Tibial nerve (tissue), 4 donors: ENCODE results near the gene IFFO2. TPM values are rescaled to one million over a fixed set of nuclear protein-coding genes. Genes with fewer than 3 reads are reported as not detected.

ENCODE experiments used
- DNase-seq, 2 donors: peaks; one replicate each; pipeline ENCODE4 v3.0.0-alpha.2; 2019; ENCODE audit warnings: low spot score in 2 of 2
- H3K27ac ChIP-seq, 4 donors: fragments of 200-600 bp; sonication (generic) in 3 of 4; one replicate each; pipeline ENCODE4 v1.5.1; 2017 to 2019; ENCODE audit warnings: mild to moderate bottlenecking in 1 of 4
- H3K27me3 ChIP-seq, 2 donors: fragments of 200-600 bp; sonication (generic) in 1 of 2; one replicate each; pipeline versions ENCODE4 v1.5.1 to v1.6.0; 2017 to 2019
- H3K36me3 ChIP-seq, 3 donors: fragments of 200-600 bp; sonication (generic); one replicate each; pipeline ENCODE4 v1.5.1; 2018 to 2019
- H3K4me1 ChIP-seq, 4 donors: fragments of 200-600 bp; sonication (generic) in 3 of 4; one replicate each; pipeline ENCODE4 v1.5.1; 2017 to 2019
- H3K4me3 ChIP-seq, 4 donors: fragments of 200-600 bp; sonication (generic) in 3 of 4; one replicate each; pipeline ENCODE4 v1.5.1; 2017 to 2019; ENCODE audit warnings: mild to moderate bottlenecking in 1 of 4, moderate library complexity in 1 of 4
- H3K9me3 ChIP-seq, 4 donors: fragments of 200-600 bp; sonication (generic) in 3 of 4; one replicate each; pipeline ENCODE4 v1.5.1; 2017 to 2019
- EP300 ChIP-seq, 2 donors: sonication (generic); formaldehyde crosslinking; IDR thresholded peaks; one replicate each; pipeline ENCODE4 v1.6.1; 2017; ENCODE audit warnings: antibody characterized with exemption in 2 of 2, mild to moderate bottlenecking in 1 of 2
- POLR2A ChIP-seq, 2 donors: fragments of 450-650 bp; IDR thresholded peaks; one replicate each; pipeline ENCODE4 v1.6.1; 2017; ENCODE audit warnings: antibody characterized with exemption in 2 of 2, mild to moderate bottlenecking in 2 of 2, moderate library complexity in 2 of 2
- WGBS, 2 donors: methylation state at CpG; one replicate each; pipeline ENCODE4 v1.1.5; 2018; 5-methylcytosine and 5-hydroxymethylcytosine counted together
- total RNA-seq, 4 donors: library from RNA; depleted of rRNA; stranded (reverse); fragments of >200 nt; gene quantifications; one replicate each; pipeline ENCODE4 v1.1.0, GENCODE V29; 2016
- TF ChIP-seq, protein P1 (sequence below), 5 experiments: fragments of 200-600 bp in 3 of 5; fragments of 450-650 bp in 2 of 5; sonication (generic) in 3 of 5; IDR thresholded peaks; one replicate each; pipeline ENCODE4 v1.5.1; 2016 to 2019; ENCODE audit warnings: antibody characterized with exemption in 5 of 5, mild to moderate bottlenecking in 3 of 5, moderate library complexity in 2 of 5

Gene IFFO2
- total RNA-seq, 4 donors from 2014 or later, result 3.6 to 19.2 (median 9.2) TPM

DNA sequence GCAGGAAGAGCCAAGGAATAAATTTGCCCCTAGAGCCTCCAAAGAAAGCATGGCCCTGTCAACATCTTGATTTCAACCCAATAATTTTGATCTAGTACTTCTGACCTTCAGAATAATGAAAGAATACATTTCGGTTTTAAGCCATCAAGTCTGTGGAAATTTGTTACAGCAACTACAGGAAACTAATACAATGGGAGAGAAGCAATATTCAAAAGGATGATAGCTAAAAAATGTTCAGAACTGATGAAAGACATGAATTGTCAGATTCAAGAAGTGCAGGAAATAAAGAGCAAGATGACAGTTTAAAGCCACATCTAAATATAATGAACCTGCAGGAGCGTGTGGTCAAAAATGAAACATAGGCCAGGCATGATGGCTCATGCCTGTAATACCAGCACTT lies 24.8 kb upstream of the IFFO2 start:
- 82 to 90% methylated on average over 2 of the region's 2 CpGs for WGBS, 2 donors
- Histone ChIP-seq H3K4me1 (no peaks in the 10 kb centered on the region), H3K27me3 (peaks cover 0 to 17% of the 10 kb centered on the region in 2 donors), H3K9me3 (peaks cover 0 to 16% (median 5%) of the 10 kb centered on the region in 4 donors), H3K4me3 (no peak overlapping the region), H3K36me3 (no peaks in the 10 kb centered on the region), H3K27ac (no peak overlapping the region)
- no peak for DNase-seq
- TF ChIP-seq POLR2A (IDR thresholded peaks at IDR 0.05) (no peak), EP300 (IDR thresholded peaks at IDR 0.05) (no peak)
- TF ChIP-seq, protein P1, sequence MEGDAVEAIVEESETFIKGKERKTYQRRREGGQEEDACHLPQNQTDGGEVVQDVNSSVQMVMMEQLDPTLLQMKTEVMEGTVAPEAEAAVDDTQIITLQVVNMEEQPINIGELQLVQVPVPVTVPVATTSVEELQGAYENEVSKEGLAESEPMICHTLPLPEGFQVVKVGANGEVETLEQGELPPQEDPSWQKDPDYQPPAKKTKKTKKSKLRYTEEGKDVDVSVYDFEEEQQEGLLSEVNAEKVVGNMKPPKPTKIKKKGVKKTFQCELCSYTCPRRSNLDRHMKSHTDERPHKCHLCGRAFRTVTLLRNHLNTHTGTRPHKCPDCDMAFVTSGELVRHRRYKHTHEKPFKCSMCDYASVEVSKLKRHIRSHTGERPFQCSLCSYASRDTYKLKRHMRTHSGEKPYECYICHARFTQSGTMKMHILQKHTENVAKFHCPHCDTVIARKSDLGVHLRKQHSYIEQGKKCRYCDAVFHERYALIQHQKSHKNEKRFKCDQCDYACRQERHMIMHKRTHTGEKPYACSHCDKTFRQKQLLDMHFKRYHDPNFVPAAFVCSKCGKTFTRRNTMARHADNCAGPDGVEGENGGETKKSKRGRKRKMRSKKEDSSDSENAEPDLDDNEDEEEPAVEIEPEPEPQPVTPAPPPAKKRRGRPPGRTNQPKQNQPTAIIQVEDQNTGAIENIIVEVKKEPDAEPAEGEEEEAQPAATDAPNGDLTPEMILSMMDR (IDR thresholded peaks at IDR 0.05), result no peak

DNA sequence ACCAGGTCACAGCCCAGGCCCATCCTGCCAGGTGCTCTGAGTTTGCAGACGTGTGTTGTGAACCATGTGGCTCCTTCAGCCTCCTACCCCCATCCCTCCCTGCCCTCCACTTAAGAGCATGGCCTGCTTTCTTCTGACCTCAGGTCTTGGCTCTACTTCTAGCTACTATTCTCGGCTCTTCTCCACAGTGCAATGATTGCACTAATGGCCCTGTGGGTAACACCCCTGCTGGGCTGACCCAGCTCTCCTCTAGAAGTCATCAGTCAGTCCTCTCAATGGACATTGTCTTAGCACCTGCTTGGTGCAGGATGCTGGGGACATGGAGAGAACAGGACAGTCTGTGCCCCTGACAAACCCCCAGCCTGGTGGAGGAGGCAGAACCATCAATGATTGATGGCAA lies 22.2 kb upstream of the IFFO2 start:
- H3K9me3 ChIP-seq, result peaks cover 0 to 16% (median 5%) of the 10 kb centered on the region in 4 donors
- TF ChIP-seq, protein P1 (IDR thresholded peaks at IDR 0.05), result no peak
- TF ChIP-seq EP300 (IDR thresholded peaks at IDR 0.05) (no peak), POLR2A (IDR thresholded peaks at IDR 0.05) (no peak)
- 27 to 34% methylated on average over 2 of the region's 2 CpGs for WGBS, 2 donors
- DNase-seq, result no peak
- H3K27me3 ChIP-seq, result peaks cover 0 to 7% of the 10 kb centered on the region in 2 donors
- no peaks in the 10 kb centered on the region for H3K36me3 ChIP-seq
- H3K4me1 ChIP-seq, result no peaks in the 10 kb centered on the region
- no peak overlapping the region for H3K27ac ChIP-seq
- no peak overlapping the region for H3K4me3 ChIP-seq

DNA sequence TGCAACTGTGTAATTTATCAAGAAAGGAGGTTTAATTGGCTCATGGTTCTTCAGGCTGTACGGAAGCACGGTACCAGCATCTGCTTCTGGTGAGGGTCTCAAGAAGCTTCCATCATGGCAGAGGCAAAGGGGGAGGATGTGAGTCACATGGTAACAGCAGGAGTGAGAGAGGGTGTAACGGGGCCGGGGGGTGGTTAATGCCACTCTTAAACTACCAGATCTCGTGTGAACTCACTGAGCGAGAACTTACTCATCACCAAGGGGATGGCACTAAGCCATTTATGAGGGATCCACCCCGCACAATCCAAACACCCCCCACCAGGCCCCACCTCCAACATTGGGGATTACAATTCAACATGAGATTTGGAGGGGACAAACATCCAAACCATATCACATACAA lies 21.0 kb upstream of the IFFO2 start:
- no peak overlapping the region for H3K27ac ChIP-seq
- H3K27me3 ChIP-seq, result peaks cover 0 to 7% of the 10 kb centered on the region in 2 donors
- H3K4me3 ChIP-seq, result no peak overlapping the region
- H3K4me1 ChIP-seq, result peaks cover 0 to 6% (median 0%) of the 10 kb centered on the region in 4 donors
- no peaks in the 10 kb centered on the region for H3K36me3 ChIP-seq
- H3K9me3 ChIP-seq, result peaks cover 0 to 16% (median 5%) of the 10 kb centered on the region in 4 donors
- no peak for TF ChIP-seq EP300 (IDR thresholded peaks at IDR 0.05)
- TF ChIP-seq, protein P1 (IDR thresholded peaks at IDR 0.05), result no peak
- TF ChIP-seq POLR2A (IDR thresholded peaks at IDR 0.05), result no peak
- no peak for DNase-seq
- 77 to 79% methylated on average over 7 of the region's 7 CpGs for WGBS, 2 donors

DNA sequence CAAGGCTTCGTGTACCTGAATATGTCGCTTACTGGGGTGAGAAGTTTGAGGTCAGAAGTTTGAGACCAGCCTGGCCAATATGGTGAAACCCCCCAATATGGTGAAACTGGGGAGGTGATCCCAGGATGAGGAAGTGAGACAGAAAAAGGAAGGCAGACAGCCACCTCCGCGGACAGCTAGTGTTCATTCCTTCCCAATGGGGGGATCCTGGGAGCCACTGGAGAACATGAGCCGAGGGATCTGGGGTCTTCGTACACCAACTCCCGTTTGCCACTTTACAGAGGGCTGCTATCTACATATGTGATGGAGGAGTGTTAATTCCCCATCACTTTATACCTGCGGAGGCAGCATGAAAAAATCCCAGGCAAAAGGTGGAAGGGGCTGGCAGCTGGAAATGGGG lies 19.6 kb upstream of the IFFO2 start:
- TF ChIP-seq EP300 (IDR thresholded peaks at IDR 0.05) (no peak), POLR2A (IDR thresholded peaks at IDR 0.05) (no peak)
- 77 to 89% methylated on average over 8 of the region's 8 CpGs for WGBS, 2 donors
- no peaks in the 10 kb centered on the region for H3K36me3 ChIP-seq
- peaks cover 0 to 7% (median 0%) of the 10 kb centered on the region in 4 donors for H3K4me1 ChIP-seq
- no peak for DNase-seq
- H3K27ac ChIP-seq, result no peak overlapping the region
- H3K9me3 ChIP-seq, result peaks cover 0 to 8% (median 3%) of the 10 kb centered on the region in 4 donors
- no peak overlapping the region for H3K4me3 ChIP-seq
- peaks cover 0 to 7% of the 10 kb centered on the region in 2 donors for H3K27me3 ChIP-seq

DNA sequence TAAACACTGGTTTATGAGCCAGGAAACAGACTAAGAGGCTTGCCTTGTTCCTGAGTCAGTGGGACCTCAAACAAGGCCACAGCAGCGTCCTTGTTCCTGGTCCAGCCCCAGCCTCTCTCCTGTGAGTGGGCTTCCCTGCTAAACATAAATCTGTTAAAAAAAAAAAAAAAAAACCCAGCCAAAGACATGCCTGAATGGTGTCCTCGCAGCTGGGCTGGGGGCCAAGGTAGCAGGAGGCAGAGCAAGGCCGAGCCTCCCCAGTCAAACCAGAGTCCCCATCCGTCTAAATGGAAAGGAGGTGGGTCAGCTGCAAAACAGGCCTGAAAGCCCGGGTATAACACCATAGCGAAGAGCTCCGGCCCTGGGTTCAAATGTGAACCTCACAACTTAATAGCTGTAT lies 18.1 kb upstream of the IFFO2 start:
- DNase-seq, result no peak
- Histone ChIP-seq H3K4me3 (no peak overlapping the region), H3K9me3 (no peaks in the 10 kb centered on the region), H3K27ac (no peak overlapping the region), H3K27me3 (peaks cover 0 to 5% of the 10 kb centered on the region in 2 donors), H3K4me1 (peaks cover 0 to 7% (median 0%) of the 10 kb centered on the region in 4 donors), H3K36me3 (no peaks in the 10 kb centered on the region)
- TF ChIP-seq, protein P1 (IDR thresholded peaks at IDR 0.05), result no peak
- 59 to 66% methylated on average over 7 of the region's 7 CpGs for WGBS, 2 donors

DNA sequence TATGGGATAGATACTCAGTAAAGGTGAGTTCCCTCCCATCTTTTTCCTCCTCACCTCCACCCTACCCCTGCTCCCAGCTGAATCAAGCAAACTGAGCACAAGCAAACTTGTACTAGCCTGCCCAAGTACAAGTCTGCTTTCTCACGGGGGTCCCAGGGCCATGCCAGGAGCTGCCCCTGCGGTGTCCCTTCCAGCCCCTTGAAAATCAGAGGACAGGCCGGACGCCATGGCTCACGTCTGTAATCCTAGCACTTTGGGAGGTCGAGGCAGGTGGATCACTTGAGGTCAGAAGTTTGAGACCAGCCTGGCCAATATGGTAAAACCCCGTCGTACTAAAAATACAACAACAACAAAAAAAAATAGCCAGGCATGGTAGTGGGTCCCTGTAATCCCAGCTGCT lies 17.5 kb upstream of the IFFO2 start:
- no peaks in the 10 kb centered on the region for H3K27me3 ChIP-seq
- H3K27ac ChIP-seq, result no peak overlapping the region
- H3K9me3 ChIP-seq, result no peaks in the 10 kb centered on the region
- no peaks in the 10 kb centered on the region for H3K36me3 ChIP-seq
- no peak for DNase-seq
- TF ChIP-seq POLR2A (IDR thresholded peaks at IDR 0.05) (no peak), EP300 (IDR thresholded peaks at IDR 0.05) (no peak)
- TF ChIP-seq, protein P1 (IDR thresholded peaks at IDR 0.05), result no peak
- peaks cover 0 to 7% (median 0%) of the 10 kb centered on the region in 4 donors for H3K4me1 ChIP-seq
- H3K4me3 ChIP-seq, result no peak overlapping the region
- 90 to 95% methylated on average over 8 of the region's 8 CpGs for WGBS, 2 donors
